GM18519 (cell line): ENCODE data around the gene ABHD17C.
"Not testable (repeated sequence)": the region's sequence is repeated elsewhere in the genome, so short reads cannot be mapped to it uniquely, and the experiment has no call there.

Experiments used
- ATAC-seq: cut with Tn5 transposase; IDR thresholded peaks from one replicate; pipeline ENCODE4 v1.9.1; 2021; ENCODE audit warnings: mild to moderate bottlenecking, moderate library complexity; ENCODE audit not compliant: unreplicated experiment, low FRiP score

Gene ABHD17C

GRCh38 chr15:80758130-80758745 lies 63.1 kb downstream of the ABHD17C start:
- ATAC-seq: no peak

GRCh38 chr15:80760960-80761359 lies 65.8 kb downstream of the ABHD17C start:
- ATAC-seq: no peak

- no peak for ATAC-seq
Observed at GRCh38 chr15:80761754-80762153, 66.6 kb downstream of the ABHD17C start.

DNA sequence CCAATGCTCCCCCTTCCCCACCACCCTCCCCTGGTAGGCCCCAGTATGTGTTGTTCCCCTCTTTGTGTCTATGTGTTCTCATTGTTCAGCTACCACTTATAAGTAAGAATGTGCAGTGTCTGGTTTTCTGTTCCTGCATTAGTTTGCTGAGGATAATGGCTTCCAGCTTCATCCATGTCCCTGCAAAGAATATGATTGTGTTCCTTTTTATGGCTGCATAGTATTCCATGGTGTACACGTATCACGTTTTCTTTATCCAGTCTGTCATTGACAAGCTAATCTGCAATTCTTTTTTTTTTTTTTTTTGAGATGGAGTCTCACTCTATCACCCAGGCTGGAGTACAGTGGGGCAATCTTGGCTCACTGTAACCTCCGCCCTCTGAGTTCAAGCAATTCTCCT lies 68.1 kb downstream of the ABHD17C start:
- not testable (repeated sequence) for ATAC-seq

- no peak for ATAC-seq
Observed at GRCh38 chr15:80764535-80764934, 69.4 kb downstream of the ABHD17C start.

GRCh38 chr15:80766275-80766674 lies 71.2 kb downstream of the ABHD17C start:
- no peak for ATAC-seq

- ATAC-seq: no peak
Observed at GRCh38 chr15:80768158-80768557, 73.0 kb downstream of the ABHD17C start.

DNA sequence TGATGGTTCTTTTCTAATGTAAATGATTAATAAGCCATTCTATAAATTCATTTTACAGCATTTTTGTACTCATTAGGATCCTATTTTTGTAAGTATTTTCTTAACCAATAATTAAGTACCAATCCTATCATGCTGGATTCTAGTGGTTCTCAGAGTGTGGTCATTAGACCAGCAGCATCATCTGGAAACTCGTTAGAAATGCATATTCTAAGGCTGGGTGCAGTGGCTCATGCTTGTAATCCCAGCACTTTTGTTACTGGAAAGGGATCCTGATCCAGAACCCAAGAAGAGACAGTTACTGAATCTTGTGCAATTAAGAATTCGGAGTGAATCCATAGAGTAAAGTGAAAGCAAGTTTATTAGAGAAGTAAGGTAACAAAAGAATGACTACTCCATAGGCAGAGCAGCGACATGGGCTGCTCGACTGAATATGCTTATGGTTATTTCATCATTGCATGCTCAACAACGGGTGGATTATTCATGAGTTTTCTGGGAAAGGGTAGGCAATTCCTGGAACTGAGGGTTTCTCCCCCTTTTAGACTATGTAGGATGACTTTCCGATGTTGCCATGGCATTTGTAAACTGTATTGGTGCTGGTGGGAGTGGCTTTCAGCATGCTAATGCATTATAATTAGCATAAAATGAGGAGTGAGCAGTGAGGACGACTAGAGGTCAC lies 74.2 kb downstream of the ABHD17C start:
- ATAC-seq: no peak

- ATAC-seq: no peak
Observed at GRCh38 chr15:80769829-80770705, 75.0 kb downstream of the ABHD17C start.

- no peak for ATAC-seq
Observed at GRCh38 chr15:80773122-80773551, 78.0 kb downstream of the ABHD17C start.

- ATAC-seq: no peak
Observed at GRCh38 chr15:80773792-80774352, 78.8 kb downstream of the ABHD17C start.

GRCh38 chr15:80774486-80774885 lies 79.4 kb downstream of the ABHD17C start:
- no peak for ATAC-seq

DNA sequence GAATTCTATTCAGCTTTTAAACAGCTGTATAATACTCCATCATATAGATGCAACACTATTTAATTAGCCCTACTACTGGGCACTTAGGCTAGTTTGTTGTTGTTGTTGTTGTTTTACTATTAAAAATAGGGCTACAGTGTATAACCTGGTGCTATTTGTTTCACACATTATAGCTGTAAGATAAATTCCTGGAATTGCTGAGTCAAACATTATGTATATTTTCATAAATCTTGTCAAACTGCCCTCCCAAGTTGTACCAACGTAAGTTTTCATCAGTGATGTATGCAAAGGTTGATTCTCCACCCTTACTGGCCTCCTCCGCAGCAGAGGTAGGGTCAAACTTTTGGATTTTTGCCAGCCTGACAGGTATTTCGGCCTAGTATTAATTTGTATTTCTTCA lies 80.2 kb downstream of the ABHD17C start:
- ATAC-seq: no peak

DNA sequence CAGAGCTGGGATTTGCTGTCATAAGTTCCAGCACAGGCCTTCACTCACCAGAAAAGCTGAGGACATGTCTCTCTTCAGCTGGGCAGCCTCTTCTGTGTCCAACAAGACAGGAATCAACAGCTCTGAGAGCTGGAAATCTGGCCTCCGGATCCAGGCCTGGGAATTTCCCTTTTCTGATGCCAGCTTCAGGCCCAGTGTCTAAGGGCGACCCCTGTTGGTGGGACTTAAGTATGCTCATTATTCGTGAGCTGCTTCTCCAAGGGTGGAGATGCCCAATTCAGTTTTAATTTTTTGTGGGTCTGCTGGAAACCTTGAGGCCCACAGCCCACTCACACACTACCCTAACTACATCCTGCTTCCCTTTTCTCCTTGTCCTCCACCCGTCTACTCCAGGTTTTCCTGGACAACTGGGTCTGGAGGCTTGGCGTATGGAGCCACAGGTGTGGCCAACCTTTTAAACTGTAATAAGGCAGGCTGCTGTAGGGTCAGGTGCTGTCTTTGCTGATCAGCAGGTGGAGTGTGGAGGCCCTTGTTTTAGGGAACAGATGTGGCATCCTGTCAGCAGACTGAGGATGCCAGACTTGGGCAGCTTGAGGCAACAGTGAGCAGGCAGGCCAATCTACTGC lies 81.4 kb downstream of the ABHD17C start:
- no peak for ATAC-seq

DNA sequence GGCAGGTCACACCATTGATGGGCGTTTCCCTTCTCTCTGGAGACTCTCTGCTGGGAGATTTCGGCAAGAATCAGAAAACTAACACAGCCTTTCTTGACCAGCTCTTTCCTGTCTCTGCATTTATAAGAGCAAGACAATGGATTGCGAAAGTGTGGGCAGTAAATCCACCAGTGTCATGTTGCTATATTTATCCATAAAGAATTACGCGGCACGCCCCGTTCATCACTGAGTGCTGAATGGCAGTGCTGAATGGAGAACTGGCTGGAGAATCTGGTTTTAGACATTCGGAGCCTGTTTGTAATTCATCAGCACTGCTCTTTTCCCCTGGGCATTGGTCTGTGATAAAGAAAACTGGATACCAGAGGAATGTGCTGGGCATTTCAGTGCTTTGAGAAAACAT lies 82.0 kb downstream of the ABHD17C start:
- ATAC-seq: no peak

- no peak for ATAC-seq
Observed at GRCh38 chr15:80777826-80778620, 82.9 kb downstream of the ABHD17C start.

- no peak for ATAC-seq
Observed at GRCh38 chr15:80778621-80778963, 83.5 kb downstream of the ABHD17C start.

- ATAC-seq: no peak
Observed at GRCh38 chr15:80778964-80779657, 84.0 kb downstream of the ABHD17C start, which contains the start of gene CEMIP. Gene CEMIP, plus strand, starts transcription at chr15:80779370. Its CDS starts 94,510 bp downstream, at chr15:80873880.
